Naive thymus-derived CD4-positive, alpha-beta T cell (primary cell): ENCODE results near the gene MGAT4B. TPM values are rescaled to one million over a fixed set of nuclear protein-coding genes. Genes with fewer than 3 reads are reported as not detected.

Source experiments
- ATAC-seq: fragments of 150-1000 bp; cut with Tn5 transposase; 2 replicates; pipeline ENCODE4 v1.10.0; 2021; ENCODE audit warnings: mild to moderate bottlenecking, moderate library complexity
- CTCF ChIA-PET: fragments of 350-600 bp; sonication (Branson Sonifier 250); formaldehyde crosslinking; loops from one replicate; lab custom pipeline; 2021; ENCODE audit warnings: antibody characterized with exemption; lab: Charles Lee
- POLR2A ChIA-PET: fragments of 350-600 bp; sonication (Branson Sonifier 250); formaldehyde crosslinking; loops from one replicate; lab custom pipeline; 2021; ENCODE audit warnings: antibody characterized with exemption, inconsistent platforms; lab: Charles Lee
- DNase-seq, 9 donors: peaks; one replicate each; pipeline versions ENCODE4 v3.0.0 to v3.0.0-alpha.2; 2020 to 2022; ENCODE audit warnings: mixed read lengths in 1 of 9
- H3K27ac ChIP-seq: one replicate; pipeline ENCODE4 v1.7.0; 2013; ENCODE audit warnings: mild to moderate bottlenecking, low read depth, low read length, moderate library complexity
- H3K27me3 ChIP-seq, 2 donors: one replicate each; pipeline ENCODE4 v1.7.0; 2013; ENCODE audit warnings: low read length in 2 of 2, mild to moderate bottlenecking in 2 of 2, moderate library complexity in 2 of 2; ENCODE audit not compliant: control insufficient read depth in 2 of 2, insufficient read depth in 2 of 2
- H3K36me3 ChIP-seq, 3 experiments: 1 replicate in 2 of 3; 2 replicates in 1 of 3; pipeline ENCODE4 v1.7.0; 2013; ENCODE audit warnings: low read length in 3 of 3, mild to moderate bottlenecking in 3 of 3, moderate library complexity in 1 of 3; ENCODE audit not compliant: insufficient read depth in 3 of 3, control insufficient read depth in 2 of 3
- H3K4me1 ChIP-seq, 2 donors: one replicate each; pipeline ENCODE4 v1.7.0; 2013; ENCODE audit warnings: low read length in 2 of 2, mild to moderate bottlenecking in 2 of 2, moderate library complexity in 1 of 2; ENCODE audit not compliant: control insufficient read depth in 2 of 2, insufficient read depth in 2 of 2
- H3K4me3 ChIP-seq: 2 replicates; pipeline ENCODE4 v1.7.0; 2013; ENCODE audit warnings: mild to moderate bottlenecking, low read length
- H3K9me3 ChIP-seq, 3 experiments: 1 replicate in 2 of 3; 2 replicates in 1 of 3; pipeline ENCODE4 v1.7.0; 2013; ENCODE audit warnings: low read length in 3 of 3; ENCODE audit not compliant: control insufficient read depth in 2 of 3
- H3K27ac Mint-ChIP-seq, 9 donors: one replicate each; pipeline ENCODE4 v1.8.0; 2020 to 2022; ENCODE audit warnings: mixed read lengths in 9 of 9, mild to moderate bottlenecking in 8 of 9, moderate library complexity in 5 of 9, inconsistent platforms in 2 of 9
- H3K27me3 Mint-ChIP-seq, 5 donors: one replicate each; pipeline ENCODE4 v1.8.0; 2021 to 2022; ENCODE audit warnings: mixed read lengths in 5 of 5, mild to moderate bottlenecking in 1 of 5
- H3K36me3 Mint-ChIP-seq, 5 donors: one replicate each; pipeline ENCODE4 v1.8.0; 2020 to 2022; ENCODE audit warnings: mixed read lengths in 5 of 5, mild to moderate bottlenecking in 3 of 5, inconsistent platforms in 1 of 5
- H3K4me1 Mint-ChIP-seq, 7 donors: one replicate each; pipeline ENCODE4 v1.8.0; 2020 to 2022; ENCODE audit warnings: mixed read lengths in 7 of 7, mild to moderate bottlenecking in 3 of 7, inconsistent platforms in 1 of 7
- H3K4me3 Mint-ChIP-seq, 10 donors: one replicate each; pipeline ENCODE4 v1.8.0; 2020 to 2022; ENCODE audit warnings: mild to moderate bottlenecking in 10 of 10, mixed read lengths in 10 of 10, moderate library complexity in 6 of 10, inconsistent platforms in 2 of 10
- H3K9me3 Mint-ChIP-seq, 11 donors: one replicate each; pipeline ENCODE4 v1.8.0; 2020 to 2022; ENCODE audit warnings: mixed read lengths in 11 of 11, mild to moderate bottlenecking in 4 of 11, inconsistent platforms in 1 of 11, moderate library complexity in 1 of 11
- intact Hi-C, 2 donors: fragments of 100-400 bp; cut with micrococcal nuclease; formaldehyde crosslinking; loops; one replicate each; pipeline ENCODE4 v1.15.1; 2023
- polyA plus RNA-seq, 2 donors: library from polyadenylated mRNA; unstranded; fragments of 300-500 nt; fragmentation: Illumina TruSeq; gene quantifications; one replicate each; pipeline ENCODE4 v1.2.3, GENCODE V29; 2021
- total RNA-seq, 6 experiments: library from RNA in 5 of 6; stranded (reverse) in 5 of 6; gene quantifications; 1 replicate in 5 of 6; 2 replicates in 1 of 6; pipeline ENCODE4 v1.2.3 and lab custom pipeline; 2021 to 2026

The MGAT4B gene
- total and polyA plus RNA-seq, 7 experiments from 2014 or later = 12.3 to 143 (median 114) TPM

- DNase-seq (no peak), ATAC-seq (no peak)
- H3K4me1 Mint-ChIP-seq = peaks cover 48 to 74% (median 62%) of the 10 kb centered on the region in 7 donors
- peaks cover 0 to 4% (median 0%) of the 10 kb centered on the region in 5 donors for H3K36me3 Mint-ChIP-seq
- H3K9me3 Mint-ChIP-seq = no peaks in the 10 kb centered on the region
- H3K4me3 ChIP-seq = no peak overlapping the region
- H3K27ac ChIP-seq = no peak overlapping the region
- peak overlapping the region; percentile 19 to 86 (median 75) for H3K27ac Mint-ChIP-seq
- H3K9me3 ChIP-seq = no peaks in the 10 kb centered on the region
- intact Hi-C loops = no loop called here
- ChIA-PET CTCF (no interaction called here), POLR2A (interaction anchor here (0.6 kb wide), 2 partner anchors 34 to 78 kb away, joined by 3 read pairs; partner anchors contain the start of gene LTC4S)
- peaks cover 7 to 23% of the 10 kb centered on the region in 2 donors for H3K4me1 ChIP-seq
- no peaks in the 10 kb centered on the region for H3K27me3 Mint-ChIP-seq
- H3K36me3 ChIP-seq = peaks cover 0 to 3% (median 0%) of the 10 kb centered on the region in 3 experiments
- H3K27me3 ChIP-seq = no peaks in the 10 kb centered on the region
- peak overlapping the region in 6 of 10 donors; percentile 3 to 36 (median 12) for H3K4me3 Mint-ChIP-seq
Observed at GRCh38 chr5:179759581-179760551, 46.8 kb downstream of the MGAT4B start.

- H3K27ac ChIP-seq = no peak overlapping the region
- peaks cover 0 to 3% (median 0%) of the 10 kb centered on the region in 3 experiments for H3K36me3 ChIP-seq
- Mint-ChIP-seq H3K4me1 (peaks cover 53 to 80% (median 68%) of the 10 kb centered on the region in 7 donors), H3K36me3 (peaks cover 0 to 4% (median 0%) of the 10 kb centered on the region in 5 donors), H3K9me3 (no peaks in the 10 kb centered on the region), H3K4me3 (no peak overlapping the region), H3K27me3 (no peaks in the 10 kb centered on the region), H3K27ac (peak overlapping the region in 5 of 9 donors; percentile 28 to 75 (median 36))
- peaks cover 7 to 32% of the 10 kb centered on the region in 2 donors for H3K4me1 ChIP-seq
- no peaks in the 10 kb centered on the region for H3K27me3 ChIP-seq
- DNase-seq (no peak), ATAC-seq (no peak)
- POLR2A ChIA-PET = interaction anchor here (0.5 to 0.6 kb wide), 2 partner anchors 30 to 114 kb away, joined by 3 read pairs; no protein-coding TSS in a partner anchor
- intact Hi-C loops = no loop called here
- CTCF ChIA-PET = interaction anchor here (0.7 kb wide), 1 partner anchor 127 kb away, joined by 3 read pairs; no protein-coding TSS in a partner anchor
- no peaks in the 10 kb centered on the region for H3K9me3 ChIP-seq
- no peak overlapping the region for H3K4me3 ChIP-seq
Observed at GRCh38 chr5:179758955-179759354, 47.7 kb downstream of the MGAT4B start.

DNA sequence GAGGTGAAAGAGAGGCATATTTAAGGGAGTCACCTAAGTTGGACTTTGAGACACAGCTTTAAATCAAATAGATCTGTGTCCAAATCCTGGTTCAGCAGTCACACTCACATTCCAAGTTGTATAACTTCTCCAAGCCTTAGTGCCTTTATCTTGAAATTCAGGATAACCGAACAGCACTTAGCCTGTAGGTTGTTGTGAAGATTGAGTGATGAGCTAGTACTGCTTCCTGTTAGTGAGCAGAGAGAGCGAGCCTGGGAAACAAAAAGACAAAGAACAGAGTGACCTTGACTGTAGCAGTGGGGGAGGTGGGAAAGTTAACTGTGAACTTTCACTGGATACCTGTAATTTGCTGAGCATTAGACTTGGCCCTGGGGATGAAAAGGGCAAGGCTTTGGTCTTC is 51.6 kb downstream of the MGAT4B start:
- DNase-seq = peak in 2 of 9 donors; percentile 14 to 16
- Histone ChIP-seq H3K4me3 (no peak overlapping the region), H3K9me3 (no peaks in the 10 kb centered on the region), H3K36me3 (peaks cover 0 to 7% (median 3%) of the 10 kb centered on the region in 3 experiments), H3K4me1 (peaks cover 2 to 19% of the 10 kb centered on the region in 2 donors), H3K27ac (peak overlapping the region; percentile 26), H3K27me3 (no peaks in the 10 kb centered on the region)
- intact Hi-C loops = no loop called here
- peak; percentile 26 for ATAC-seq
- Mint-ChIP-seq H3K36me3 (peaks cover 0 to 12% (median 4%) of the 10 kb centered on the region in 5 donors), H3K4me1 (peaks cover 43 to 63% (median 52%) of the 10 kb centered on the region in 7 donors), H3K27ac (peak overlapping the region; percentile 32 to 81 (median 63)), H3K27me3 (no peaks in the 10 kb centered on the region), H3K9me3 (peaks cover 0 to 1% (median 0%) of the 10 kb centered on the region in 11 donors), H3K4me3 (peak overlapping the region in 9 of 10 donors; percentile 16 to 58 (median 26))
- ChIA-PET POLR2A (interaction anchor here (1.5 kb wide), 1 partner anchor 131 kb away, joined by 6 read pairs; the partner anchor contains the start of gene HNRNPH1), CTCF (interaction anchor here (0.6 to 1.0 kb wide), 3 partner anchors 8 to 336 kb away, joined by 3 to 4 read pairs (median 4); no protein-coding TSS in a partner anchor)

GRCh38 chr5:179753971-179754370 is 52.7 kb downstream of the MGAT4B start:
- ATAC-seq (no peak), DNase-seq (no peak)
- CTCF ChIA-PET = interaction anchor here (0.6 to 0.9 kb wide), 2 partner anchors 9 to 42 kb away, joined by 3 to 4 read pairs; no protein-coding TSS in a partner anchor
- POLR2A ChIA-PET = interaction anchor here (1.5 kb wide), 1 partner anchor 130 kb away, joined by 6 read pairs; the partner anchor contains the start of gene HNRNPH1
- peaks cover 2 to 19% of the 10 kb centered on the region in 2 donors for H3K4me1 ChIP-seq
- Mint-ChIP-seq H3K4me1 (peaks cover 35 to 55% (median 45%) of the 10 kb centered on the region in 7 donors), H3K27me3 (no peaks in the 10 kb centered on the region), H3K27ac (peak overlapping the region in 8 of 9 donors; percentile 43 to 81 (median 68)), H3K4me3 (peak overlapping the region in 8 of 10 donors; percentile 9 to 58 (median 40)), H3K9me3 (peaks cover 0 to 1% (median 0%) of the 10 kb centered on the region in 11 donors), H3K36me3 (peaks cover 0 to 14% (median 4%) of the 10 kb centered on the region in 5 donors)
- H3K36me3 ChIP-seq = peaks cover 0 to 14% (median 3%) of the 10 kb centered on the region in 3 experiments
- H3K27me3 ChIP-seq = no peaks in the 10 kb centered on the region
- intact Hi-C loops = no loop called here
- no peak overlapping the region for H3K27ac ChIP-seq
- H3K9me3 ChIP-seq = no peaks in the 10 kb centered on the region
- H3K4me3 ChIP-seq = no peak overlapping the region

DNA sequence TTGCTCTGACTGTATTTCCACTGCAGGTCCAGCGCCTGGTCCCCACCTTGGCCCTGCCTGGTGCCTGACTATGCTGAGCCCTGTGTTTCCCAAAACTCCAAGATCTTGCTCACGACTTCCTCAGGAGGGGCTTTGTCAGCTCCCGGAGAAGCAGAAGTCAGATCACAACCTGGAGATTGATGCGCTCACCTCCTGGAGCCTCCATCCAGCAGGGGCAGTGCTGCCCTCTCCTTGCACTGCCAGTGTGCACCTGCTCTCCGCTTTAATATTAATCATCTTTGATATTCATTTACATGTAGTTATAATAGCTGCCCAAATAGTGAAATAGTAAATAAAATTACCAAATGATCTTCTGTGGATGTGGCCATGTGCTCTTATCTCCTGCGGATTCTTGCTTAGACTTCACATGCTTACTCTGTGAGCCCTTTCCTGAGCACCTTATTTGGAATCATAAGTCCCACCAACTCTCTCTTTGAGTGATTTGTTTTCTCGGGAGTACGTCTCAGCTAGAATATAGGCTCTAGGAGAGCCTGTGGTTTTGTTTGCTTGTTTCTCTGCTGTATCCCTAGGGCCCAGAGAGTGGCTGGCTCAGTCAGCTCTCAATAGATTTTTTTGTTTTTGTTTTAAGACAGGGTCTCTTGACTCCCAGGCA is 56.7 kb downstream of the MGAT4B start:
- no peak overlapping the region for H3K4me3 ChIP-seq
- H3K9me3 Mint-ChIP-seq = peaks cover 0 to 3% (median 0%) of the 10 kb centered on the region in 11 donors
- POLR2A ChIA-PET = interaction anchor here (0.7 kb wide), 1 partner anchor 126 kb away, joined by 3 read pairs; the partner anchor contains the start of gene HNRNPH1
- CTCF ChIA-PET = no interaction called here
- H3K9me3 ChIP-seq = no peaks in the 10 kb centered on the region
- peaks cover 0 to 14% (median 0%) of the 10 kb centered on the region in 3 experiments for H3K36me3 ChIP-seq
- H3K4me1 Mint-ChIP-seq = peaks cover 23 to 64% (median 54%) of the 10 kb centered on the region in 7 donors
- no peak overlapping the region for H3K4me3 Mint-ChIP-seq
- H3K27me3 ChIP-seq = no peaks in the 10 kb centered on the region
- ATAC-seq (no peak), DNase-seq (no peak)
- H3K27ac Mint-ChIP-seq = peak overlapping the region in 4 of 9 donors; percentile 22 to 54 (median 40)
- no peaks in the 10 kb centered on the region for H3K27me3 Mint-ChIP-seq
- no peak overlapping the region for H3K27ac ChIP-seq
- intact Hi-C loops = no loop called here
- peaks cover 11% of the 10 kb centered on the region in 2 donors for H3K4me1 ChIP-seq
- H3K36me3 Mint-ChIP-seq = peaks cover 0 to 23% (median 15%) of the 10 kb centered on the region in 5 donors

GRCh38 chr5:179747811-179748210 is 58.9 kb downstream of the MGAT4B start:
- peak; percentile 38 for ATAC-seq
- POLR2A ChIA-PET = no interaction called here

More at GRCh38 chr5:179747811-179748210, 58.9 kb downstream of the MGAT4B start:
- DNase-seq = no peak
- no peaks in the 10 kb centered on the region for H3K27me3 Mint-ChIP-seq
- no peaks in the 10 kb centered on the region for H3K9me3 ChIP-seq
- H3K4me3 Mint-ChIP-seq = no peak overlapping the region
- H3K4me3 ChIP-seq = no peak overlapping the region
- H3K27me3 ChIP-seq = no peaks in the 10 kb centered on the region
- H3K4me1 Mint-ChIP-seq = peaks cover 6 to 45% (median 35%) of the 10 kb centered on the region in 7 donors
- peak overlapping the region in 1 of 9 donors; percentile 70 for H3K27ac Mint-ChIP-seq
- peaks cover 0 to 14% (median 0%) of the 10 kb centered on the region in 3 experiments for H3K36me3 ChIP-seq
- intact Hi-C loops = no loop called here
- H3K27ac ChIP-seq = no peak overlapping the region
- H3K4me1 ChIP-seq = peaks cover 0 to 9% of the 10 kb centered on the region in 2 donors
- CTCF ChIA-PET = no interaction called here
- H3K36me3 Mint-ChIP-seq = peaks cover 0 to 17% (median 11%) of the 10 kb centered on the region in 5 donors
- peaks cover 0 to 3% (median 0%) of the 10 kb centered on the region in 11 donors for H3K9me3 Mint-ChIP-seq
